Measurements from ENCODE around the gene DUSP16.

Gene DUSP16

DNA sequence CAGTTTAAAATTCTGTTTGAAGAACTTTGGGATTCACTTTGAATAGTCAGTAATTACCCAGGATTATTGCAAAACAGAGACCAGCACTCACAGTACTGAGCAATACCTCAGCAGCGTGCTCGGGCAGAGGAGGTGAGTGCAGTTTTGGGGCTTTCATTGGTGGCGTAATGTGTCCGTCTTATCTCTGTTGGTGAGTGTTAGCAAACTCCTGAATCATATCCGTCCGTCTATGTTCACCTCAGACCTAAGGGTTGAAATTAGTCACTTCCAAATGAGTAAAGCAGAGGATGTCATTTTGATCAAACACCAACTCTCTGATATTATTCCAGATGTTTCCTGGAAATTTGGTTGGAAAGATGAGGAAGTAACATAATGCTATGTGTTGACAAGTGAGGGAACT lies 123.0 kb downstream of the DUSP16 start:
- no peak for DNase-seq

DNA sequence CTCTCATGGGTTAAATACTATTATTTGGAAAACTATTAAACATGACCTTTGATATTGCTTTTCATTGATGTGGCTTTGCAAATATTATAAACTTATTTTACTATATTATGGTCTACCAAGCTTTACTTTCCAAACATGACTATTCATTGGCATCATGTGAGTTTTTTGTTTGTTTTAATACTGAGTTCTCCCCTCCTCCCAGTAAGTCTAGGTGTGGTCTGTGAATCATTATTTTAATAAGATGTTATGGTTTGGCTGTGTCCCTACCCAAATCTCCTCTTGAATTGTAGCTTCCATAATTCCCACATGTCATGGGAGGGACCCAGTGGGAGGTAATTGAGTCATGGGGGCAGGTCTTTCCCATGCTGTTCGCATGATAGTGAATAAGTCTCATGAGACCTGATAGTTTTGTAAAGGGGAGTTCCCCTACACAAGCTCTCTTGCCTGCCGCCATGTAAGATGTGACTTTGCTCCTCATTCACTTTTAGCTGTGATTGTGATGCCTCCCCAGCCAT lies 125.8 kb downstream of the DUSP16 start:
- DNase-seq = peak; percentile 52

DNA sequence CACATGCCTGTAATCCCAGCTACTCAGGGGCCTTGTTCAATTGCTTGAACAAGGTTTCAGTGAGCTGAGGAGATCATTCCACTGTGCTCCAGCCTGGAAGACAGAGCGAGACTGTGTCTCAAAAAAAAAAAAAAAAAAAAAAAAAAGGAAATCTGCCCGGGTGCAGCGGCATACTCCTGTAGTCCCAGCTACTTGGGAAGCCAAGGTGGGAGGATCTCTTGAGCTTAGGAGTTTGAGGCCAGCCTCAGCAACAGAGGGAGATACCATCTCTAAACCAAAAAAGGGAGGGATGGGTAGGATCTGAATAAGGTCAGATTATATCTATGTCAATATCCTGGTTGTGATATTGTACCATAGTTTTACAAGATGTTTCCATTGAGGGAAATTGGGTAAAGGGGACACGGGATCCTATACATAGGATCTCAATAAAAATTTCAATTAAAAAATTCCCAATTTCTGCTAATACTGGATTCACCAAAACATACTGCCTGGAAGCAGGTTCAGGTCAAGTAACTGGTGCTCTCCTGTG lies 129.4 kb downstream of the DUSP16 start:
- no peak for DNase-seq

DNA sequence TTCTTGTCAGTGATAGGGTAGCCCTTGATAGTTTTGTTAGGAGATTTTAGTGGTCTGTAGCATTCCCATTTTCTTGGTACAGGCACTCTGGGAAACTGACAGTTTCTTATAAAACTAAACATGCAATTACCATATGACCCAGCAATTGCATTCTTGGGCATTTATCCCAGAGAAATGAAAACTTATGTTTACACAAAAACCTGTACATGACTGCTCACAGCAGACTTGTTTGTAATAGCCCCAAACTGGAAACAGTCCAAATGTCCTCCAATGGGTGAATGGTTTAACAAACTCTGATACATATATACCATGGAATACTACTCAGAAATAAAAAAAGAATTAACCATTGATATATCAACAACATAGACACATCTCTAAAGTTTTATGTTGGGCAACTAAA lies 130.3 kb downstream of the DUSP16 start:
- peak; percentile 79 for DNase-seq

DNA sequence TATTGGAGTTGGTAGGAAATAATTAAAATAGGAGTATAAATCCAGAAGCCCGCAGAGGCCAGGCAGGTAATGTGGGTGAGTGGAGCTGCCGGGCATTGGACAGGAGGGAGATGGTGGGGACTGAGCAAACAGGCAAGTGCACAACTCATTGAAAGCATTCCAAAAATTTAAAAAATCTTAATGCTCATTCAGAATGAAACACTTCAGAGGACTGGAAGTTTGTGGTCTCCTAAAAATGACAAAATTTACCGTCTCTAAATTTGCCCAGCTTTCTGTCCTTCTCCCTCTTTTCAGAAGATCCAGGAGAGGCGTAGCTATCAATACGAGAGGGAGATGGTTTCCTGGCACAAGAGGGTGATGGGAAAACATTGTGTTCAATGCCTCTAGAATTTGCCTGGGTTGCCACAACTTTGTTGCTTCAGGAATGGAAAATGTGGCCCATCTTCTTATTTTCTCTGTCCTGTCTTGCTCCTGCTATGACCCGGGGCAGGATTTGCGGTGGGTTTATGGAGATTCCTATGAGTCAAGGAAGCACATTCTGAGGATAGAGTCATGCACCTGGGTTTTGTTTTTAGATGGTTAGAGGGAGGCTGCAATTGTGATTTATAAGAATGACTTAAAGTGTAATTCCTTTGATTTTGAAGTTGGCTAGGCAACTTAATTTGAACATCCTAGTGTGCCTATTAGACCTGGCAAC lies 133.6 kb downstream of the DUSP16 start:
- DNase-seq = peak; percentile 27

DNA sequence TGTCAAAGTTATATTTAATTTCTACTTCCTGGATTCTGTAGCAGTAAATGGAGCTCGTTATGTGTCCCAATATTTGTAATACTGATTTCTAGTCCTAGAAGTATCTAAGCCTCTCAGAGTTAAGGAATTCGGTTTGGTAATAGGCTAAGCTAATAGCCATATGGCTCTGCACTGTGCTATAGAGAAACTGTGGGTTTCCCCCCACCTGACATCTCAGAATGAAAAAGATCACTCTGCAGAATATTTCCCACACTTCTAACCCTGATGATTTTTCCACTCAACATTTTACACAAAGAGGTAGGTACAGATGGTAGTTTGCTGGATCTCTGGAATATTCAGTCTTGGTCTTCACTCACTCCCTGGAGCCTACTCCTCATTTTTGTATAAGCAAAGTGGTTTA lies 134.6 kb downstream of the DUSP16 start:
- DNase-seq = no peak

DNA sequence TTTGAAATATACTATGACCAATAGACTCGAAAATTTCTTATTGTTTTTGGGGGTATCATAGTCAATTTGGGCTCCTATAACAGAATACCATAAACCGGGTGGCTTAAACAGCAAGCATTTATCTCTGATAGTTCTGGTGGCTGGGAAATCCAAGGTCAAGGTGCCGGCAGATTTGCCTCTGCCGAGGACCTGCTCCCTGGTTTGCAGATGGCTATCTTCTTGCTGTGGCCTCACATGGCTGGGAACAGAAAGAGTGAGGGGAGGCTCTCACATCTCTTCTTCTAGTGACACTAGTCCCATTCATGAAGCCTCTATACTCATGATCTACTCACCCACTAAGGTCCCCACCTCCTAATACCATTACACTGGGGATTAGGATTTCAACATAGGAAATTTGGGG lies 135.1 kb downstream of the DUSP16 start:
- no peak for DNase-seq

DNA sequence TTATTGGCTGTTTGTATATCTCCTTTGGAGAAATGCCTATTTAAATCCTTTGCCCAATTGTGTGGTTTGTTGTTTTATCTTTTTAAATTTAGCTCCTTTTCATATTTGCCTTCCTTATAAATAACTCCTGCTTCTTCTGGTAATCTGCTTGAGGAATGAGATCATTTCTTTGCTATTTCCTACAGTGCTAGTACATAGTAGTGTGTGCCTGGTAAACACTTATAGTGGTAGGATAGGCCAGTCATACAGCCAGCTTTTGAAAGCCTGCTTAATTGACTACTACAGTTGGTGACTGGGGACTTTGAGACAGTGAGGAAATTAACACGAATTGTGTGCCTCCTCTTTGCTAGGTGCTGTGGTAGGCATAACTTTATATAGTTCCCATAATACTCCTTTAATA lies 137.0 kb downstream of the DUSP16 start:
- peak; percentile 61 for DNase-seq

DNA sequence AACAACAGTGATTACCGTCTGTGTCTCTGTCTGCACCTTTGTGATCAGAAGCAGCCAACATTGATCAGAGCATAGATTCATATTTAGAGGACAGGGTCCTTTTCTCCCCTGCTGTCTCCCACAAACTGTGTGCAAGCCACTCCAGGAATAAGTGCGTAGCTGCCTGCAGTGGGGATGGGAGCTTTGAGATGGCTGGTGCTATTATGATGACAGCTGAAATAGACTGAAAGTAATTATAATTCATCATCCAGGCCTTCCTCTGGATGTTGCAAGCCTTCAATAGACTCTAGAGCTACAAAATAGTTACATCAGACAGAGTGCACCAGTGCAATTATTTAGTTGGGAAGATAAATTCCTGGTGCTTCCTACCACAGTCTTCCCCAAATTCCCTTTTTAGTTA lies 137.7 kb downstream of the DUSP16 start:
- no peak for DNase-seq

Measured in fibroblast of skin of scalp (primary cell).